GM18861 (cell line): Measurements from ENCODE around the gene DEFB124.
"Not testable (repeated sequence)": the region's sequence is repeated elsewhere in the genome, so short reads cannot be mapped to it uniquely, and the experiment has no call there.

ENCODE experiments used
- ATAC-seq: cut with Tn5 transposase; IDR thresholded peaks from one replicate; pipeline ENCODE4 v1.9.1; 2021; ENCODE audit not compliant: unreplicated experiment

Gene DEFB124

GRCh38 chr20:31489152-31489551, 14.2 kb upstream of the DEFB124 start:
- ATAC-seq: no peak

- ATAC-seq: no peak
Observed at GRCh38 chr20:31488115-31488514, 13.2 kb upstream of the DEFB124 start.

GRCh38 chr20:31485450-31486339, 10.8 kb upstream of the DEFB124 start:
- no peak for ATAC-seq

- no peak for ATAC-seq
Observed at GRCh38 chr20:31484001-31484400, 9.1 kb upstream of the DEFB124 start.

- ATAC-seq: no peak
Observed at GRCh38 chr20:31476643-31477215, 1.8 kb upstream of the DEFB124 start.

- ATAC-seq: no peak
Observed at GRCh38 chr20:31476294-31476585, 1.3 kb upstream of the DEFB124 start.

GRCh38 chr20:31475472-31476293, 756 bp upstream of the DEFB124 start:
- no peak for ATAC-seq

- ATAC-seq: no peak
Observed at GRCh38 chr20:31474097-31474436, 860 bp downstream of the DEFB124 start.

GRCh38 chr20:31473331-31474096, 1.4 kb downstream of the DEFB124 start:
- no peak for ATAC-seq

- ATAC-seq: no peak
Observed at GRCh38 chr20:31472395-31473330, 2.3 kb downstream of the DEFB124 start.

- not testable (repeated sequence) for ATAC-seq
Observed at GRCh38 chr20:31470946-31471345, 4.0 kb downstream of the DEFB124 start.

GRCh38 chr20:31454361-31454760, 20.6 kb downstream of the DEFB124 start:
- no peak for ATAC-seq

GRCh38 chr20:31452575-31452974, 22.4 kb downstream of the DEFB124 start:
- ATAC-seq: no peak

GRCh38 chr20:31449511-31450414, 25.2 kb downstream of the DEFB124 start:
- no peak for ATAC-seq

- no peak for ATAC-seq
Observed at GRCh38 chr20:31446084-31446819, 28.7 kb downstream of the DEFB124 start.

- ATAC-seq: no peak
Observed at GRCh38 chr20:31440012-31440659, 34.8 kb downstream of the DEFB124 start, which contains the start of gene DEFB123. Gene DEFB123 (plus strand): TSS chr20:31440632. CDS start chr20:31440699, 67 bp downstream.

GRCh38 chr20:31430568-31431115, 44.3 kb downstream of the DEFB124 start:
- no peak for ATAC-seq
